GM19455 (cell line): ENCODE results near the gene ANAPC1.
"Not testable (repeated sequence)": the region's sequence is repeated elsewhere in the genome, so short reads cannot be mapped to it uniquely, and the experiment has no call there.

Experiments used
- ATAC-seq: cut with Tn5 transposase; IDR thresholded peaks from one replicate; pipeline ENCODE4 v1.9.1; 2021; ENCODE audit not compliant: unreplicated experiment

ANAPC1 gene

GRCh38 chr2:111812970-111813622 lies 70.9 kb downstream of the ANAPC1 start:
- not testable (repeated sequence) for ATAC-seq

DNA sequence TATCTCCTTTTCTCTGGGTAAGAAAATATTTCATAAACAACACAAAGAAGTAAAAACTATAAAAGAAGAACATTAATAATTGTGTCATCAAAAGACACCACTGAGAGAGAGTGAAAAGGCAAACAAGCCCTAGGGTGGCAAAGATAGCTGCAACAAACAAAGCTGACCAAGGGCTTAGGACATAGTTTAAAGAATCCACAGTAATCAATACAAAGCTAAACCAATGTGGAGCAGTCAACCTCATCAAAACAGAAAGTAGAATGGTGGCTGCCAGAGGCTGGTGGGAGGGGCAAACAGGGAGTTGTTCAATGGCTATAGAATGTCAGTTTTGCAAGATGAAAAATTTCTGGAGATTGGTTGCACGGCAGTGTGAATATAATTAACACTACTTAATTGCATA lies 93.4 kb downstream of the ANAPC1 start:
- not testable (repeated sequence) for ATAC-seq

DNA sequence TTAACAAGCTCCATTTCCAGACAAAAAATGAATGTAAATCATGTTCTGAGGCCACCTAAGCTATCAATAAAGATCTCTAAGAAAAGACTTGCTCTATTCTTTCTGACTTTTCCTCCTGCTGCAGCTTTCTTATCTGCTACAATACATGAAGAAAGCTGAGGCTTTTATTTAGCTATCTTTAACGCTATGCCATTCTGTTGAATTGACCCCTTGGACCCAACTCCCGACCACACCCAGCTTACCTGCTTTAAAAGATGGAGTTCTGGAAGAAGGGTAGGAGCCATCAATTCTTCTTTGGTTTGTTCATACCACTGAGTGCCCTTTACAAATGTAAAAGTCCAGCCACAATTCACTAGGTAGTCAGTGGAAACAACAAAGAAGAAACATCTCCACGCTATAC lies 99.9 kb downstream of the ANAPC1 start:
- not testable (repeated sequence) for ATAC-seq

GRCh38 chr2:111782195-111782594 lies 101.8 kb downstream of the ANAPC1 start:
- not testable (repeated sequence) for ATAC-seq

DNA sequence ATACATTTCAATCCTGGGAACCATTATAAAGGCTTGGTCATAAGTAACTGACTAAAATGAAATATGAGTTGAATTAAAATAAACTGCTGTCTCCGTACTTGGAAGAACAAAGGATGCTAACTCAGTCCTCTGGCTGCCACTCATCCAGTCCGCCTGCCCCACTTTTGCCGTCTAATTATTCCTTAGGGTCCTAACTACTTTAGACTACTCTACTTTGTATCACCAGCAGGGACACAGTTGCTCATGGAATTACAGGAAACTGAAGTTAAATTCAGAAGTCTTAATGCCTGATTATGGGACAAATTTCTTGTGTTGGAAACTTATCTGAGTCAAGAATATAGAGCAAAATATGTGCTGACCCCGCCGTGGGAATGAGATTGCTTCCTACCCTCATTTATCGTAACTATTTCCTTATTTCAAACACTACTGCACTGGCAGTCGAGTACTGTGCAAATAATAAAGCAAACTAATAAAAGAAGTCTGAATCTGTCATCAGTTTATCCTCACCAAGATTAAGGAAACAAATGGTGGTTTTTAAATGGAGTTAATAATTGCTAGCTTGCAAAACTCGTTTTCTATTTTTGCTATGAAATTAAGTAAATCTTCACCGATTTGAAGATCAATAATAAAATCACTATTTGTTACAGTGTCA lies 102.4 kb downstream of the ANAPC1 start:
- not testable (repeated sequence) for ATAC-seq

GRCh38 chr2:111777155-111777554 lies 106.8 kb downstream of the ANAPC1 start:
- ATAC-seq = not testable (repeated sequence)

DNA sequence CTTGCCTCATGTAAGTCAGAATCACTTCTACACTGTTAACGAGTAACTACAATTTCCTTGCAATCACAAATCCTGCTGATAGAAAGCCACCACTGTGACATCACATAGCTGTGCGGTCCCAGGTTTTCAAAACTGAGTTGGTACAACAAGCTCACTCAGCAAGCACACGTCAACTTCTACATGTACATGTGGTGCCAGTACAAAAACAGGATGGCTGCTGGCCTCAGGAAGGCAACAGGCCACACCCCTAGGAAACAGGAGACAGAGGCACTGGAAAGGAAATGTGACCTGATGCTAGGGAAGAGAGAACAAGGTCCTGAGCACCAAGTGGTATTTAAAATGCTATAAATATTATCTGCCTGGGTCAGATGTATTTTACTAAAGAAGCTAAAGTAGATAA lies 107.7 kb downstream of the ANAPC1 start:
- not testable (repeated sequence) for ATAC-seq

DNA sequence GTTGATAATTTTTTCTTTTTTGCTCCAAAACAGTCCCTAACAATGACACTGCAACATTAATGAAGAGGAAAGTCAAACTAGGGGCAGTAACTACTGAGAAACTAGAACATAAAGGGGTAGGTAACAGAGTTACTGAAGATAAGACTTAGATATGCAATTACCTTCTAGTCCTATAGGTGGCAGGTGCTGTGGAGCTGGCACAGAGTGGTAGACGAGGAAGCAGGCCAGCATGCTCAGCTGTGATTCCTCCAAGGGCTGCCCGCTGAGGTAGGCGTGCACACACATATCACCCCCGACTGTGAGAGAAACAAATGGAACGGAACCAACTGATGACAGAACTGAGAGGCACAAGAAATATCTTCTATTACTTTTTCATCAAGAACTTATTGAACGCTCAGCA lies 111.8 kb downstream of the ANAPC1 start:
- ATAC-seq = not testable (repeated sequence)

- not testable (repeated sequence) for ATAC-seq
Measured at GRCh38 chr2:111770916-111771658, 112.9 kb downstream of the ANAPC1 start.

GRCh38 chr2:111768266-111769190 lies 115.5 kb downstream of the ANAPC1 start:
- not testable (repeated sequence) for ATAC-seq

GRCh38 chr2:111767087-111767486 lies 116.9 kb downstream of the ANAPC1 start:
- not testable (repeated sequence) for ATAC-seq

GRCh38 chr2:111766295-111766694 lies 117.7 kb downstream of the ANAPC1 start:
- ATAC-seq = not testable (repeated sequence)

DNA sequence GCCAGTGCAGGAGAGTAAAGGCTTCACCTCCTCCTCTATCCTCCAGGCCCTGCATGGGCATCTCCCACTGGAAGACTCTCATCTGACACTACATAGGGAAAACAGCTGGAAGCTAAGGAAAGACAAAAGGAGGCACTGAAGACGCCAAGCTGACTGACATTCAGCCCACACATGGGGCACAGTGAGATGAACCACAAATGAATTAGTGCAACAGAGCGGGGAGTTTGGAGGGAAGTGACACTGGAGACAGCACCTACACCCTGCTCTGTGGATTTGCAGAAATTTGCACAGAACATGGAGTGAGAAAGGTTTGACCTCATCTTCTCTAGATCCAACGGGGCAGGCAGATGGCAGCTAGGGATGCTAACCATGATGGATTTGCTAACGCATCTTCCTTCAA lies 119.8 kb downstream of the ANAPC1 start:
- not testable (repeated sequence) for ATAC-seq

- not testable (repeated sequence) for ATAC-seq
Measured at GRCh38 chr2:111760697-111761284, 123.2 kb downstream of the ANAPC1 start.

GRCh38 chr2:111752533-111752932 lies 131.5 kb downstream of the ANAPC1 start:
- not testable (repeated sequence) for ATAC-seq

DNA sequence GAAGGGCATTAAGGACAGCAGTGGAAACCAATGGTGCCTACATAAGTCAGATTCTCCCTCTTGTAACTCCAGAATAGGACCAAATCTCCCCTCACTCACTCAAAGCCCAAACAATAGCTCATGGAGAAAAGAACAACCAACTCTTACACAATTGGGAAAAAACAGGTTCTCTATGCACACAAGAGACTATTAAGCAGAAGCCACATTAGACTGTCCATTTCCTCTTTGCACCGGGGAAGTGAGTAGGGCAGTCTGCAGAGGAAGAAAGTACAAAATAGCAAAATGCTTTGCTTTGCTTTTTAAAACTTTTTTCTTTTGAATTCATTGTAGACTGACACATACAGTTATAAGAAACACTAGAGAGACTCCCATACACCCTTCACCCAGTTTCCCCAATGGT lies 133.4 kb downstream of the ANAPC1 start:
- ATAC-seq = not testable (repeated sequence)

GRCh38 chr2:111748429-111748828 lies 135.6 kb downstream of the ANAPC1 start:
- ATAC-seq = not testable (repeated sequence)

DNA sequence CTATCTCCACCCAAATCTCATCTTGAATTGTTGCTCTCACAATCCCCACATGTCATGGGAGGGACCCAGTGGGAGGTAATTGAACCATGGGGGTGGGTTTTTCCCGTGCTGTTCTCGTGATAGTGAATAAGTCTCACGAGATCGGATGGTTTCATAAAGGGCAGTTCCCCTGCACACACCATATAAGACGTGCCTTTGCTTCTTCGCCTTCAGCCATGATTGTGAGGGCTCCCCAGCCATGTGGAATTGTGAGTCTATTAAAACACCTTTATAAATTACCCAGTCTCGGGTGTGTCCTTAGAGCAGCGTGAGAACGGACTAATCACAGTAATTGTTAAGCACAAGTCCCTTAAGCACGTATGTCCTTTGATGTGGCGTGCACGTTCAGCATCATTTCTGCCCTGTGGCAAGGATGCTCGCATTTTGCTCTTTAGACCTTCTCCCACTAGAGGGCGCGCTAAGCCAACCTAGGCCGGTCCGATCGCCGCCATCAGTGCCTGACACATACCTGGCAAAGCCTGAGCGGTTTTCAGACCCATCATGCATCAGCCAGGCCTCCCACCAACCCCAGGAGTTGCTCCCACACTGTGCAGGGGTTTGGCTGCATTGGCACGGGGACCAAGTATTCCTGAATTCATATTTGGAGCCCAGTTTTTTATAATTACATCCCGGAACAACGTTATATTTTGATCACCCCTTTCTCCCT lies 136.4 kb downstream of the ANAPC1 start:
- ATAC-seq = not testable (repeated sequence)

DNA sequence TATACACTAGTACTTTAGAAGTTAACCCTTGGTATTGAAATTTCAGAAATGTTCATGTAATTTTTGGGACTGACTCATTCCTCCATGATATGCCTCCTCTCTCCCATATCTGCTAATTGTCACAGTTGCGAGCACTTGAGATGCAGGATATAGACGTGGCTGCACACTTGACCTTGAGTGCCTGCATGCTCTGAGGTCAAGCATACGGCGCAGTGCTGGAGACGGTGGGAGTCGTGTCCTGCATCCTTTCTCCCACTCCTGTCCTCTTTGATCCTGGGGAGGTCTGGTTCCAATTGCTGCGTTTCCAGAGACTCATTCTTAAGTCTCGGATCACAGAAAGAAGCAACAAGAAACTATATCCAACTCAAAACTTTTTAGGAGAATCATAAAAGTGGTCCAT lies 139.2 kb downstream of the ANAPC1 start:
- not testable (repeated sequence) for ATAC-seq

GRCh38 chr2:111741517-111741916 lies 142.5 kb downstream of the ANAPC1 start:
- not testable (repeated sequence) for ATAC-seq
